ENCODE measurements around the gene NDUFA8.

NDUFA8 gene

DNA sequence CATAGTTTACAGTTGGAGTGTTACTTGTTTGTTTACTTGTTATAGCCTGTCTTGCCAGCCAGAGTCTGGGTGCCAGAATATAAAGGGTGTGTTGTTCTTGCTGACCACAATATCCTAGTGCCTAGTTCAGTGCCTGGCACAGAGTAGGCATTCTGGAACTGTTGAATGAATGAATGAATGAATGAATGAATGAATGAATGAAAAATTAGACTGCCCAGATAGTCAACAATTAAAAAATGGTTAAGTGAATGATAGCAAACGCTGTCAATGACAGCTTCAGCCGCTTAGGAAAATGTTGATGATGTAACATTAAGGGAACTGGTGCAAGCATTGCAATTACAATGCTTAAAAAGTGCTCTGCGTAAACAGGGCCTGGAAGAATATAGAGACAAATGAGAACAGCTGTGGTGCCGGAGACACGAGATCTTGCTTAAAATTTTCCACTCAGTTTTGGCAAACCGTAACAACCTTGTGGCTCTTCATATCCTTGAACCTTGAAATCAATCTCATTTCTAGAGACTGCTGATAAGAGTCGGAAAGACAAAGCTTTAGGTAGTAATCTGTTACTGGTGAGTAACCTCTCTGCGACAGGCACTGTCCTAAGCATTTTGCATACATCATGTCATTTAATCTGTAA is 61.8 kb downstream of the NDUFA8 start:
- no peak for DNase-seq

DNA sequence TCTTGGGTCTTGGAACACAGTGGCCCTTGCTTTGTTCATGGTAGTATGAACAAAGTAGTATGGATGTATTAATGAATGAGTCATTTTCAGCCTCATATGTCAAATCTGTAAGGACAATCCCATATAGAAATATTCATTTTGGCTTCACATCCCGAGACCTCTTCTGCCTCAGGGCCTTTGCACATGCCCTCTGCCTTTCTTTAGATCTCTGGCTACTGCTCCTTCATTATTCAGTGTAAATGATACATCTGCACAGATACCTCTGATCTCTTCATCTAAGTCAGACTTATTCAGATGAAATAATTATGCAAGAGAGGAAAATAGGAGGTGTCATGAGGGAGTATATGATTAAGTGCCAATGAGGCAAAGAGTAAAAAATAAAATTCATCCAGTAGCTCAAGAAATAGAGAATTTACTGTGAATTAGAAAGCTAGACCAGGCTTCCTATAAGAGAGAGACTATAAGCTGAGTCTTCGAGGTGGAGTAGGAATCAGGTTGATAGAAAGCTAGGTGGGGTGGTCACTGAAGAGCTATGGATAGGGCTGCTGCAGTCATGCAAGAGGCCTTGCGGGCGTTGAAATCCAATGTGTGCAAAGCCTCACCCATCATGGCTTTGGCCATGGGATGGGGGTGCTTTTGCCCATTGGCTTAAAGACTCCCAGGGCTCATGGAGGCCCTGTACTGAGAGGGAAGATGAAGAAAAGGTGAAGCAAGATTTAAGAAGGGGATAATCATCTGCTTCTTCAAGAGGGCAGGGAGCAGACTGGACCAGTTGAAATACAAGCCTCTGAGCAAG is 62.8 kb downstream of the NDUFA8 start:
- DNase-seq, result no peak

DNA sequence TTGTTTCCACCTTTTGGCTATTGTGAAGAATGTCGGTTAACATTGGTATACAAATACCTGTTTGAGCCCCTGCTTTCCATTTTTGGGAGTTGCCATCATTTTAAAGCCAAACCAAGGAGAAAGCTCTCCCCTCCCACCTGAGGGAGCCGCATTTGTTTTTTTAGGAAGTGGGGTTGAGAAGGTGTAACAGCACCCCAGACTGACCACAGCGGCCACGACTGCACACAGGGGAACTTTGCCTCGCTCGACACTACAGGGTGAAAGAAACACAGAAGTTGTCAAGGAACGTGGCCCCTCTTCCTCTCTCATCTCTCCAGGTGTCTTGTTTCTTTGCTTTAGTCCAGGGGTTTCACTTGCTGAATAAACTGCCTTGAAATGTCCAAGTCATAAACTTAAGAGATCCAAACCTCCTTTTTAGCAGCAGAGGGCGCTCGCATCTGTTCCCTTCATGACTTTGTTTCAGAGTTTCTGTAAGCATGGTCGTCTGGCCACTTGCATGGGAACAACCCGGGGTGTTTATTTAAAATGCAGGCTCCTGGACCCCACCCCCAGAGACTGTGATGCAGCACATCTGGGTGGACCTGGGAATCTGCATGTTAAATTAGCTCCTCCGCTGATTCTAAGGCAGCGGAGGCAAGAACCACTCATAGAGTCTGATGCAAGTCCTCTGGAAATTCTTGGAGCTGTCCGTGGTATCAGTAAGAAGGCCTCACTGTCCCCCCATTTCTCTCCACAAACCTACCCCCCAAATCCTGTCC is 64.4 kb downstream of the NDUFA8 start:
- DNase-seq, result no peak

All from cerebellar nuclear complex (tissue), 1 donor.